ENCODE results near the gene BIRC6.
A peak's percentile ranks its signal among the peaks of the same experiment; 100 is the strongest.
"Not testable (repeated sequence)": the region's sequence is repeated elsewhere in the genome, so short reads cannot be mapped to it uniquely, and the experiment has no call there.

Gene BIRC6

GRCh38 chr2:32356681-32357317 lies at the start of gene BIRC6:
Gene BIRC6 (plus strand): TSS chr2:32357023. CDS start chr2:32357162, 139 bp downstream.
- DNase-seq = peak; percentile 99

DNA sequence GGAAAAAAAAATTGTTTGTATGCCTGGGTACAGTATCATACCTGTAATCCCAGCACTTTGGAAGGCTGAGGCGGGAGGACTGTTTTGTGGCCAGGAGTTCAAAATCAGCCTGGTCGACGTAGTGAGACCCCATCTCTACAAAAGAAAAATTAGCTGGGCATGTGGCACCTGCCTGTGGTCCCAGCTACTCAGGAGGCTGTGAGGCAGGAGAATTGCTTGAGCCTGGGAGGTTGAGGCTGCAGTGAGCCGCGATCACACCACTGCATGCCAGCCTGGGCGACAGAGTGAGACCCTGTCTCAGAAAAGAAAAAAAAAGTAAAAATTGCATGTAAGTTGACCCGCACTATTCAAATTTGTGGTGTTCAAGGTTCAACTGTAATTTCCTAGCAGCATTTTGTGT lies 46.2 kb upstream of the BIRC6 start:
- no peak for DNase-seq

DNA sequence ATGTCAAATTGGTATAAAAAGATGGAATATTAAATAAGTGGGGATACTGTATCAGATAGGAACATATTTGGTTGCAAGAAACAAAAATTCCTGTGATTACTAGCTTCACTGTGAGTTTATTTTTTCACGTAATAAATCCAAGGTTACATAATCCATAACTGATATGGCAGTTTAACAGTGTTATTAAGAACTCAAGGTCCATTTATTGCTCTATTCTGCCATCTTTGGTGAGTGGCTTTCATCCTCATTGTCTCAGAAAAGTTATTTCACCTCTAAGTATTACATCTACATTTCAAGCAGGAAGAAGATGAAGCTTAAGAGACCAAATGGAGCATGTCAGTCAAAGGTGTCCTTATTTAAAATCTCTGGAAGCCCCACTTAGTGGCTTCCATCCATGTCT lies 41.9 kb upstream of the BIRC6 start:
- no peak for DNase-seq

DNA sequence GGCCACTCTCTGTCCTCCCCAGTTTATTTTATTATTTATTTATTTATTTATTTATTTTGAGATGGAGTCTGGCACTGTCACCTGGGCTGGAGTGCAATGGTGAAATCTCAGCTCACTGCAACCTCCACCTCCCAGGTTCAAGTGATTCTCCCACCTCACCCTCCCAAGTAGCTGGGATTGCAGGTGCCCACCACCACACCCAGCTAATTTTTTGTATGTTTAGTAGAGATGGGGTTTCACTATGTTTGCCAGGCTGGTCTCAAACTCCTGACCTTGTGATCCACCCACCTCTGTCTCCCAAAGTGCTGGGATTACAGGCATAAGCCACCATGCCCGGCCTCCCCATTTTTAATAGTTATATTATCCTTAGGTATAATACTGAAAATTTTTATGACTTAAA lies 28.1 kb upstream of the BIRC6 start:
- DNase-seq = not testable (repeated sequence)

DNA sequence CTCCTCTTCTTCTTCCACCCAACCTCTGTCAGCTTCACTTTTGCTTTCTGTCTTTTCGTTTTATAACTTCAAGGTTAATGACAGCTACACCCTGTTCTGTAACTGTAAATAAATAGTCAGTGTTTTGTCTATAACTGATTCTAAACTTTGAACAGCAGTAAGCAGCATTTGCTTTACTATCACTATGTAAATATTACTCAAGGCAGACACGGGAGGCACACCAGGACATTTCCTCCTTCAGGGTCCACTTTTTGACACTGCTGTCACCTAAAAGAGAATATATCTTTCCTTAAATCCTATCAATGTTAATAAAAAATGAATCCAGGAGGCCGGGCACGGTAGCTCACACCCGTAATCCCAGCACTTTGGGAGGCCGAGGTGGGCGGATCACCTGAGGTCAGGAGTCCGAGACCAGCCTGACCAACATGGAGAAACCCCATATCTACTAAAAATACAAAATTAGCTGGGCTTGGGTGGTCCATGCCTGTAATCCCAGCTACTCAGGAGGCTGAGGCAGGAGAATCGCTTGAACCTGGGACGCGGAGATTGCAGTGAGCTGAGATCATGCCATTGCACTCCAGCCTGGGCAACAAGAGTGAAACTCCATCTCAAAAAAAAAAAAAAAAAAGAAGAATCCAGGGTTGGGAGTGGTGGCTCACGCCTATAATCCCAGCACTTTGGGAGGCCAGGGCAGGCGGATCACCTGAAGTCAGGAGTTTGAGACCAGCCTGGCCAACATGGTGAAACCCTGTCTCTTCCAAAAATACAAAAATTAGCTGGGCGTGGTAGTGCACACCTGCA lies 27.4 kb upstream of the BIRC6 start:
- not testable (repeated sequence) for DNase-seq

DNA sequence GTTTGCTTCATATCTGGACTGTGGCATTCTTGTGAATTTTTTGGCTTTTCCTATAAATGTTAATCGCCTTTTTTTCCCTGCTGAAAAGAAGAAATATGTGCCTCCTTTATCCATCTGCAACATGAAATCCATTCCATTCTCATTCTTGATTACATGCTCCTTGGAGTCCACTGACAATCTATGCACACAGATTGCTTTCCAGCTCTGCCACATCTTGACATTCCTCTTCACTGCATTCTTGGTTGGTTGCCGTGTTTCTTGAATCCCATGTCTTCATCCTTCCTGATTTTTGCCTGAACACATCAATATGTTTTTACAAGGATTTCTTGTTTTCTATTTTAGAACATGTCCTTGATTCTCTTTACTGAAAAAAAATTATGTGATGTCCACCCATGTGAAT lies 26.7 kb upstream of the BIRC6 start:
- DNase-seq = no peak

- DNase-seq = no peak
Measured at GRCh38 chr2:32342801-32343200, 14.0 kb upstream of the BIRC6 start.

GRCh38 chr2:32350797-32351196 lies 6.0 kb upstream of the BIRC6 start:
- DNase-seq = not testable (repeated sequence)

GRCh38 chr2:32355976-32356680 lies 695 bp upstream of the BIRC6 start:
- no peak for DNase-seq

DNA sequence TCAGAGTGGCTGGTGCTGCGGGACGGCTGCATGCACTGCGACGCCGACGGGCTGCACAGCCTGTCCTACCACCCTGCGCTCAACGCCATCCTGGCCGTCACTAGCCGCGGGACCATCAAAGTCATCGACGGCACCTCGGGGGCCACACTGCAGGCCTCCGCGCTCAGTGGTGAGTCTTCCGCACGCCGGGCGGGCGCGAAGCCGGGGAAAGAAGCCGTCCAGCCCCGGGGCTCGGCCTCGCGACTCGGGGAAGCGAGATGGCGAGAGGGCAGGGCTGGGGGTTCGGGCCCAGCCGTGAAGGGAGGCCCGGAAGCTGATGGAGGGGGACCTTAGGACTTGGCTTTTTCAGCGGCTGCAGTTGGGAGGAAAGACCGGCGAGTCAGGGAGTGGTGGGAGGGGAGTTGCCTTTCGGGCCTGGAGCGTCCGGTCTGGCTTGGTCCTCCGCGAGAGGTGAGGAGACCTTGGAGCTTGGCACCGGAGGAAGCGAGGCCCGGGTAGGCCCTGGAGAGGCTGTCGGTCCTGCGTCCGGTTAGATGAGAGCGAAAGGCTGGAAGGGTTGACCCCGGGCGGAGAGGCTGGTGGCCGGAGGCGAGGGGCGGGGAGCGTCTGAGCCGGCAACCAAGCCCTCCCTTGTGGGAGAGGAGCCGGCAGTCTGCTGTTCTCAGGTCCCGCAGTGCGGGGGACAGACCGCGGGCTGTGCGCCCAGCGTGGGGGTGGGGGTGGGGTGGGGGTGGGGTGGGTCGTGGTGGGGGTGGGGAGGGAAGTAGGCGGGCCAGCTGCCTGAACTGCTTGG lies 691 bp downstream of the BIRC6 start:
- DNase-seq = peak; percentile 45

DNA sequence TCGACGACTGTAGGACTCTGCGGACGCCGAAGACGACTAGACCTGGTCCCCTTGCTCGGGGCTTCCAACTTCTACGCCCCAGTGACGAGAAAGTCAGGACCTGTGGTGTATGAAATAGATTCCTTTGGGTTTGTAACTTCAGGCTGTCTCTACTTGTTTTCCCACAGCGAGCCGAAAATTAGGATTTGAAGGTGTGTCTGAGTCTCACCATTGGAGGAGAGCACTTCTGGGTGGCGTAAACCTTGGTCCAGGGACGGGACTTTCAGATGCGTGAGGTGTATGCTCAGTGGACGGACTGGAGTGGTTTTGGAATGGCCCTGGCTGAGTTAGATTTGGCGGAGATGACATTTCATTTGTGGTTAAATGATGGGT lies 1.3 kb downstream of the BIRC6 start:
- peak; percentile 17 for DNase-seq

DNA sequence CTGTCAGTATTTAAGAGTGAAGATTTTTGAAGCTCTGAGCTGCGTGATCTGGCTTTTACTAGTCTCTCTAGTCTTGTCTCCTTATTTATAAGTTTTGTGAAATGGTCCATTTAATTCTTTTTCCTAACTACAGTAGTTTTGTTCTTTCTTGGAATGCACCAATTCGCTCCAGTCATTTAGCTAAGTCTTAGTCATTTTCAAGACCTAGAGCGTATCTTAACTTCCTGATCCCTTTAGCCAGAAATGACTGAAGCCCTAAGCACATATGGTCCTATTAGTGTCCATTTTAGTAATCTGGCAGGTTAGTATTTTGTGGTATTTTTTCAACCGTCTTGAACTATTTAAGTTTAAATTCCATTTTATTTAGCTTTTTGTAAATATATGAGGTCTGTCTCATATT lies 3.6 kb downstream of the BIRC6 start:
- peak; percentile 23 for DNase-seq

GRCh38 chr2:32362997-32363396 lies 6.2 kb downstream of the BIRC6 start:
- not testable (repeated sequence) for DNase-seq

DNA sequence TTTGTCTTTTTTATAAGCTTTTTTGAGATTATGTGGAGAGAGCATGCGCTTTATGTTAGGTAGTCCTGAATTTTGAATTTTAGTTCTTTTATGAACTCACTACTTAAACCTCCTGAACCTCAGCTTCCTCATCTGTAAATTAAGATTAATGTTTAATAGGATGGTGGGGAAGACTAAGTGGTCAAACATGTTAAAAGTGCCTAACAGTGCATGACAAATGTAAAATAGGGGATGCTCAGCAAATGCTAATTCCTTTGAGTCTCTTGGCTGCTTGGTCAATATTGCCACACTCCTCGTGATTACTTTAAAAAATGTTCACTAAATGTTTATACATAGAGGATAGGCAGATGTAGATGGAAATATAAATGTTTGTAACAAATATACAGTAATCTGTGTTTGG lies 6.8 kb downstream of the BIRC6 start:
- DNase-seq = no peak

- DNase-seq = not testable (repeated sequence)
Measured at GRCh38 chr2:32364290-32364689, 7.5 kb downstream of the BIRC6 start.

GRCh38 chr2:32365679-32366078 lies 8.9 kb downstream of the BIRC6 start:
- DNase-seq = not testable (repeated sequence)

- DNase-seq = no peak
Measured at GRCh38 chr2:32366595-32366994, 9.8 kb downstream of the BIRC6 start.

DNA sequence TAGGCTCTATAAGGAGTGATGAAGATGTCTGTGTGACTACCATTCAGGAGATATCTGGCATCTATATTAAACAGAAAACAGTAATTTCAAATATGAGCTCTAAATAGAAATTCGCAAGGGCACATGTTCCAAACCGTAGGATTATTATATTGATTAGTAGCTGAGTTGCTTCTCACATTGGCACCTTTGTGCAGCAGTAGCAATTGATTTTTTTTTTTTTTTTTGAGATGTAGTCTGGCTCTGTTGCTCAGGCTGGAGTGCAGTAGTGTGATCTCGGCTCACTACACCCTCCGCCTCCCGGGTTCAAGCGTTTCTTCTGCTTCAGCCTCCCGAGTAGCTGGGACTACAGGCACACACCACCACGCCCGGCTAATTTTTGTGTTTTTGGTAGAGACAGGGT lies 12.4 kb downstream of the BIRC6 start:
- no peak for DNase-seq

GRCh38 chr2:32370942-32371341 lies 14.1 kb downstream of the BIRC6 start:
- not testable (repeated sequence) for DNase-seq

- no peak for DNase-seq
Measured at GRCh38 chr2:32372519-32373182, 15.8 kb downstream of the BIRC6 start.

DNA sequence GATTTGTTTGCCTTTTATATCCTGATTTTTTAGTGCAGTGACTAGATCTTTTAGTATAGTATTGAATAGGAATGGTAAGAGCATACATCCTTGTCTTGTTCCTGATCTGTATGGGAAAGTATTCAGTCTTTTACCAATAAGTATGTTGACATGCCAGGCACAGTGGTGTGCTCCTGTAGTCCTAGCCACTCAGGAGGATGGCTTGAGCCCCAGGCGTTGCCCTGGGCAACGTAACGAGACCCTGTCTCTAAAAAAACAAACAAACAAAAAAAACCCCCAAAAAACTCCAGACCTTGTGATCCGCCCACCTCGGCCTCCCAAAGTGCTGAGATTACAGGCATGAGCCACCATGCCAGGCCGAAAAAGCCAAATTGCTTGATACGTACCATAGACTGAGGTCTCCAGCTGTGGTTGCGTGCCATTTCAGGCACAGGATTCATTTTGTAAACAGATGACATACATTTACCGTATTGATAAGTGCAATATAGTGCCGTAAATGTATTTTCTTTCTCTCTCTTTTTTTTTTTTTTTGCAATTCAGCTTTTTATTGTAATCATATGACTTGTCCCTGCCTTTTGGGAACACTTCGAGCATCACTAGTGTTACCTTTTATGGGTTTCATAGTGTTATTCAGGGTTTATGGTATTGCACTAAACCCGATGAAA lies 18.5 kb downstream of the BIRC6 start:
- DNase-seq = no peak

GRCh38 chr2:32376756-32377155 lies 19.9 kb downstream of the BIRC6 start:
- DNase-seq = no peak
